Measurements from ENCODE around the gene BYSL.

DNA sequence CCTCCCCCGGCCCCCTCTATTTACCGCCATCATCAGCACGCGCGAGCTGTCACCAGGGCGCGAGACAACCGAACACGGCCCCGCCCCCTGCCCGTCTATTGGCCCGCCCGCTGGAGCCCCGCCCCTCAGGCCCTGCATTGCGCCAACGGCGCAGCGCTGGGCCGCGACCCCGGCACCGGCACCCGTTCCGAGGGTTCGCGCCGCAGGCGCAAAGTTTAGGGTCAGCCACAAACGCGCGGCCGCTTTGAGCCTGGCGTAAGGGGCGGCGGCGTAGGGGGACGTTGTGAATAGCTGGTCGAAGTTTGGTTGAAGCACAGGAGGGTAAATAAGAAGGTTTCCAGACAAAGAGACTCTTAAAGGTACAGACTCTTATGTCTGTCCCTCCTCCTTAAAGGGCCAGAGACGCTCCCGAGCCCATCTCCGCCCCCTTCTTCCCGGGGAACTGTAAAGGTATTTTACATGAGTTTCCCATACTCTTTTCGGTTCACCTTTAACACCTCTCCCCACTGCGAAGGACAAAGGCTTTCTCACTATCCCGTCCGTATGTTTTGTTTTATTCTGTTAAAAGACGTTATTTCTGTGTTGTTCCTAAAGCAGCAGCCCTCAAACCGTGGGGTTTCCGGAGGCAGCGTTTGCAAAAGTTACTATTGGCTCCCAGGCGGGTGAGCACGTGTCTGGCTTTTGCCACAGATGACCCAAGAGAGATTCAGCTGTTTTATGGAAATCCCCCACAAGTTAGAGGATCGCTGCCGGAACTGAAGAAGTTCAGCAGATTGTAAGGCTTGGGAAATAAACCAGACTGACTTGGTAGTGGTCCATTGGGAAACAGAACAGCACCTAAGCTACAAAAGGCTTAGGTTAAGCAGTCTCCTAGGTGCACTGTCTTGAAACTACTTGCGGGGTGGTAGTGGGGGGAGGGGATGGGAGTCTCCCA is 25.7 kb upstream of the BYSL start, which contains the start of gene USP49:
- no peak for TF ChIP-seq EZH2phosphoT487 (IDR thresholded peaks at IDR 0.05; ENCODE audit: borderline replicate concordance, low read length)
- TF ChIP-seq, protein P1, sequence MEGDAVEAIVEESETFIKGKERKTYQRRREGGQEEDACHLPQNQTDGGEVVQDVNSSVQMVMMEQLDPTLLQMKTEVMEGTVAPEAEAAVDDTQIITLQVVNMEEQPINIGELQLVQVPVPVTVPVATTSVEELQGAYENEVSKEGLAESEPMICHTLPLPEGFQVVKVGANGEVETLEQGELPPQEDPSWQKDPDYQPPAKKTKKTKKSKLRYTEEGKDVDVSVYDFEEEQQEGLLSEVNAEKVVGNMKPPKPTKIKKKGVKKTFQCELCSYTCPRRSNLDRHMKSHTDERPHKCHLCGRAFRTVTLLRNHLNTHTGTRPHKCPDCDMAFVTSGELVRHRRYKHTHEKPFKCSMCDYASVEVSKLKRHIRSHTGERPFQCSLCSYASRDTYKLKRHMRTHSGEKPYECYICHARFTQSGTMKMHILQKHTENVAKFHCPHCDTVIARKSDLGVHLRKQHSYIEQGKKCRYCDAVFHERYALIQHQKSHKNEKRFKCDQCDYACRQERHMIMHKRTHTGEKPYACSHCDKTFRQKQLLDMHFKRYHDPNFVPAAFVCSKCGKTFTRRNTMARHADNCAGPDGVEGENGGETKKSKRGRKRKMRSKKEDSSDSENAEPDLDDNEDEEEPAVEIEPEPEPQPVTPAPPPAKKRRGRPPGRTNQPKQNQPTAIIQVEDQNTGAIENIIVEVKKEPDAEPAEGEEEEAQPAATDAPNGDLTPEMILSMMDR (IDR thresholded peaks at IDR 0.05; ENCODE audit: low read depth, low read length, poor library complexity, severe bottlenecking), result no peak
